Ovary (tissue), 9 donors: ENCODE data around the gene MYH8. TPM values are rescaled to one million over a fixed set of nuclear protein-coding genes. Genes with fewer than 3 reads are reported as not detected.

Experiments used
- DNase-seq, 5 donors: peaks; one replicate each; pipeline ENCODE4 v3.0.0-alpha.2; 2019 to 2020
- H3K27ac ChIP-seq, 2 donors: fragments of 200-600 bp; one replicate each; pipeline versions ENCODE4 v1.5.1 to v1.8.0; 2019 to 2022
- H3K27me3 ChIP-seq: fragments of 200-600 bp; one replicate; pipeline ENCODE4 v1.8.0; 2022
- H3K36me3 ChIP-seq: fragments of 200-600 bp; sonication (generic); one replicate; pipeline ENCODE4 v1.5.1; 2019
- H3K4me1 ChIP-seq: one replicate; pipeline ENCODE4 v1.8.1; 2013; ENCODE audit warnings: mild to moderate bottlenecking, moderate library complexity; ENCODE audit not compliant: insufficient read depth
- H3K4me3 ChIP-seq: fragments of 200-600 bp; sonication (generic); one replicate; pipeline ENCODE4 v1.5.1; 2017
- H3K9me3 ChIP-seq, 2 donors: fragments of 200-600 bp in 1 of 2; sonication (generic) in 1 of 2; one replicate each; pipeline versions ENCODE4 v1.5.1 to v1.8.1; 2013 to 2019; ENCODE audit warnings: mild to moderate bottlenecking in 1 of 2, moderate library complexity in 1 of 2
- EP300 ChIP-seq: sonication (generic); formaldehyde crosslinking; IDR thresholded peaks from one replicate; pipeline ENCODE4 v1.6.1; 2017; ENCODE audit warnings: antibody characterized with exemption
- POLR2A ChIP-seq: fragments of 450-650 bp; IDR thresholded peaks from one replicate; pipeline ENCODE4 v1.6.1; 2017; ENCODE audit warnings: antibody characterized with exemption, mild to moderate bottlenecking, moderate library complexity
- WGBS, 3 donors: extraction: QIAGEN DNeasy Blood & Tissue Kit in 1 of 3; methylation state at CpG; one replicate each; pipeline versions ENCODE4 v1.1.5 to v1.1.7; 2013 to 2017; 5-methylcytosine and 5-hydroxymethylcytosine counted together
- intact Hi-C, 4 donors: fragments of 100-400 bp; cut with DNase I; formaldehyde crosslinking; loops; one replicate each; pipeline versions ENCODE4 v1.11.0 to v1.15.1; 2022 to 2023
- polyA plus RNA-seq, 2 donors: library from polyadenylated mRNA; stranded (reverse); fragments of 200-250 nt in 1 of 2; fragments of 350-450 nt in 1 of 2; fragmentation: Illumina TruSeq in 1 of 2; extraction: RNeasy Lipid Tissue Mini Kit (QIAGEN cat#74804) in 1 of 2; gene quantifications; one replicate each; pipeline ENCODE4 v1.2.3, GENCODE V29; 2013 to 2014
- total RNA-seq, 7 donors: library from RNA; depleted of rRNA in 2 of 7; stranded (reverse); fragments of >200 nt in 2 of 7; fragmentation: NEBNext Ultra II Directional in 3 of 7; extraction: Animal tissue kit (Norgen Biotek cat#: 25700) in 3 of 7; gene quantifications; one replicate each; pipeline versions ENCODE4 v1.1.0 to v1.2.4, GENCODE V29; 2016 to 2023
- TF ChIP-seq, protein P1 (sequence below), 3 donors: fragments of 450-650 bp in 2 of 3; fragments of 200-600 bp in 1 of 3; IDR thresholded peaks; one replicate each; pipeline versions ENCODE4 v1.5.1 to v1.8.0; 2016 to 2022; ENCODE audit warnings: antibody characterized with exemption in 3 of 3, mild to moderate bottlenecking in 1 of 3
- donor health status: DM: no; HTN: no; CAD: no; lungs with moderate emphysema.
- donor health status: DM: no; HTN: no; CAD: no.
- donor health status: Bipolar disorder and iron deficiency.
- donor health status: DM: yes; HTN: yes; CAD: no.
- donor health status: DM: no; HTN: no; CAD: no.
- donor health status: DM: yes; HTN: yes; CAD: no.

MYH8 gene
- total and polyA plus RNA-seq, 9 donors = not detected

DNA sequence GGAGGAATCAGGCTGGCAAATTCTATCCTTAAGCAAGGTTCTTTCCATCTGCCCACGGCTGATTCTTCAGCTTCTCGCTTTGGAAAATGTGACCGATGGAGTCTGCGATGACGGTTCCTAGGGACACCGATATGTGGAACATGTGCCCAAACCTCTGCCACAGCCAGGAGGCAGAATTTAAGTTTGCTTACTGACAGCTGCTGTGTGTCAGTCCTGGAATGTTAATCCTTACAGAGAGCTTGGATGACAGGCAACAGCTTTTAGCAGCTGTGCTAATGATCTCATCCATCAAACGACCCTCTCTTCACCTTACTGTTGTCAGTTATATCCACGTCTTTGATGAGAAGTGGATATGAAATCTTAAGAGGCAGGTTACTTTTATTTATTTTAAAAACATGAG lies 37.6 kb downstream of the MYH8 start:
- intact Hi-C loops = no loop called here

DNA sequence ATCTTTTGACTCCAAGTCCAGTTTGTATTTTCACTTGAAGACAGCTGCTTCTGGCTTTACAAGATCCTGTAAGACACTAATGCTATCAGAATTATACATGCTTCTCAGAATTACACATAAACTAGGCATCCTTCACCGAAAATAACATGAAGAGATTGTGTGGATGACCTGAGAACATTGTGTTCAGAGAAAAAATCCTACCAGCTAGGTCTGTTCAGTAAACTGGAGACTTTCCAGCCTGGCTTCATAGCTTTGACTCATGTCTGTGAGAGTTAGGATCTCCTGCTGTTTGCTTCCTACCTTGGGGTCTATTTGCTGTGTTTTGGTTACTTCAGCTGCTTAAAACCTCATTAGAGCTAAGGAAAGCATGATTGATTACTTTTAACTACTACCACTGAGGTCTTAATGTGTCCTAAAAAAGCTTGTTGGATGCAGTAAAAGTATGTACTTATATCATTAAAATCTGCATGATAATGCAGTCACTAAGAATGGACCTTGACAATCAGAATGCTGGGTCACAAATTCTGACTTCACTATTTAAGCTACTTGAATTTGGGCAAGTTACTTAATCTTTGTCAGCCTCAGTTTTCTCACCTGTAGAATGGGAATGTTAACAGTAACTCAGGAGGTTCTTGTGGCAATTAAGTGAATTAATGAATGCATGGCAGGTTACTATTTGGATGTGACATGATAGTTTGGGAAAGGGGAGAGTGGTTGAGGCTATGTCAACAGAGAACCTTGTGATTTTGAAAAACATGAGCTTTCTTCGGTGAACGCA lies 40.9 kb downstream of the MYH8 start:
- intact Hi-C loops = no loop called here
- no peak for TF ChIP-seq POLR2A
- TF ChIP-seq, protein P1, sequence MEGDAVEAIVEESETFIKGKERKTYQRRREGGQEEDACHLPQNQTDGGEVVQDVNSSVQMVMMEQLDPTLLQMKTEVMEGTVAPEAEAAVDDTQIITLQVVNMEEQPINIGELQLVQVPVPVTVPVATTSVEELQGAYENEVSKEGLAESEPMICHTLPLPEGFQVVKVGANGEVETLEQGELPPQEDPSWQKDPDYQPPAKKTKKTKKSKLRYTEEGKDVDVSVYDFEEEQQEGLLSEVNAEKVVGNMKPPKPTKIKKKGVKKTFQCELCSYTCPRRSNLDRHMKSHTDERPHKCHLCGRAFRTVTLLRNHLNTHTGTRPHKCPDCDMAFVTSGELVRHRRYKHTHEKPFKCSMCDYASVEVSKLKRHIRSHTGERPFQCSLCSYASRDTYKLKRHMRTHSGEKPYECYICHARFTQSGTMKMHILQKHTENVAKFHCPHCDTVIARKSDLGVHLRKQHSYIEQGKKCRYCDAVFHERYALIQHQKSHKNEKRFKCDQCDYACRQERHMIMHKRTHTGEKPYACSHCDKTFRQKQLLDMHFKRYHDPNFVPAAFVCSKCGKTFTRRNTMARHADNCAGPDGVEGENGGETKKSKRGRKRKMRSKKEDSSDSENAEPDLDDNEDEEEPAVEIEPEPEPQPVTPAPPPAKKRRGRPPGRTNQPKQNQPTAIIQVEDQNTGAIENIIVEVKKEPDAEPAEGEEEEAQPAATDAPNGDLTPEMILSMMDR (IDR thresholded peaks at IDR 0.05) = no peak
- no peak for TF ChIP-seq EP300
- H3K4me3 ChIP-seq = no peak overlapping the region
- 58 to 64% (median 63%) methylated on average over 3 of the region's 3 CpGs for WGBS, 3 donors
- no peak overlapping the region for H3K27ac ChIP-seq
- no peak for DNase-seq
- no peaks in the 10 kb centered on the region for H3K4me1 ChIP-seq
- H3K36me3 ChIP-seq = no peaks in the 10 kb centered on the region
- no peaks in the 10 kb centered on the region for H3K27me3 ChIP-seq
- no peaks in the 10 kb centered on the region for H3K9me3 ChIP-seq

More for the DNA sequence above, 37.6 kb downstream of the MYH8 start:
- WGBS, 3 donors = 35 to 54% (median 35%) methylated on average over 8 of the region's 8 CpGs
- Histone ChIP-seq H3K4me3 (no peak overlapping the region), H3K36me3 (no peaks in the 10 kb centered on the region), H3K4me1 (no peaks in the 10 kb centered on the region), H3K27me3 (no peaks in the 10 kb centered on the region), H3K27ac (no peak overlapping the region), H3K9me3 (no peaks in the 10 kb centered on the region)
- TF ChIP-seq, protein P1 (IDR thresholded peaks at IDR 0.05) = no peak
- TF ChIP-seq EP300 = no peak
- no peak for TF ChIP-seq POLR2A
- DNase-seq = no peak

DNA sequence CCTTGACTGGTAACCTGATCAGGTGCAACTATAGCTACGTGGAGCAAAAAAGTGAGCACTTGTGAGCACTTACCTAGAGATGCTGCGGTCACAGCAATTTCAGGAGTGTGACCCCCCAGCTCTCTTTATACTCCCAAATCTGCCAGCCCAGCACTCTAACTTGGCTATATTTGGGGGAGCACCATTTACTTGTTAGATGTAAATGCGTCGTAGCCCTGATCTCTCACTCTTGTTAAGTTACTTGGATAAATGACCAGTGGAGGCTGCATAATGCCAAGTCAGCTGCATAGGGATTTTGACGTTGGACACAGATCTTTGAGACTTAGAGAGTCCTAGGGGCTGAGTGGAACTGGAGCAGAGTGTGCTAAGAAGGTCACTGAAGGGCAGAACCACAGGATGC lies 48.8 kb downstream of the MYH8 start, which contains the start of gene MYH13:
MYH13 (minus strand) TSS at position 101 of the 400 bp plus-strand sequence. CDS start 8,476 bp downstream, outside the sequence.
- H3K4me3 ChIP-seq = no peak within 1 kb of the TSS
- intact Hi-C loops = no loop called here
- no peaks in the 10 kb centered on the region for H3K4me1 ChIP-seq
- no peaks in the 10 kb centered on the region for H3K27me3 ChIP-seq
- no peaks in the 10 kb centered on the region for H3K36me3 ChIP-seq
- no peaks in the 10 kb centered on the region for H3K9me3 ChIP-seq
- no peak within 1 kb of the TSS for H3K27ac ChIP-seq
- WGBS, 3 donors = 80 to 84% (median 81%) methylated on average over 5 of the region's 5 CpGs
- TF ChIP-seq EP300 = no peak
- TF ChIP-seq, protein P1 (IDR thresholded peaks at IDR 0.05) = no peak
- TF ChIP-seq POLR2A = no peak
- no peak for DNase-seq

DNA sequence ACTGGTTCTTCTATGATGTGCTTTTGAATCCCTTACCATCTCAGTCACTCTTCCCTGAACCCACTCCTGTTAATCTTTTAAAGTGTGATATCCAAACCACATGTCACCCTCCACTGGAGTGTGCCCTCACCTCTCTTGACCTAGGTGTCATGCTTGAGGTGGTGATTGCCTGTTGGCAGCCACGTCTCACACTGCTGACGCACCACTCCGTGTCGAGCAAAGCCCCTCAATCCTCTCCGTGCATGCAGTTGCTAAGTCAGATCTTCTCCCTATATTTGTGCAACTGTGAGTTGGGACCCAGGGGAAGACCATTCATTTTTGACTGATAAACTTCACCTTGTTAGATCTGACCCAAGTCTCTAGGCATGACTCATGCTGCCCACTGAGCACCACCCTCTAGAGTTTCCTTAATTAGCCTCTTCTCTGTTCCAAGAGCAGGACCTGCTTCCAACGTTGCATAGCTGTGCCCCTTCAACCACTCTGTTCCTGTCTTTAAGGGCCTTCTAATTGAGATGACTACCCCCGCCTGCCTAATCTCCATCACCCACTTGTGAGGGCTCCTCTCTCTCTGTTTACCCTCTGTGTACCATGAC lies 51.6 kb downstream of the MYH8 start:
- 84 to 88% (median 85%) methylated on average over 7 of the region's 7 CpGs for WGBS, 3 donors

DNA sequence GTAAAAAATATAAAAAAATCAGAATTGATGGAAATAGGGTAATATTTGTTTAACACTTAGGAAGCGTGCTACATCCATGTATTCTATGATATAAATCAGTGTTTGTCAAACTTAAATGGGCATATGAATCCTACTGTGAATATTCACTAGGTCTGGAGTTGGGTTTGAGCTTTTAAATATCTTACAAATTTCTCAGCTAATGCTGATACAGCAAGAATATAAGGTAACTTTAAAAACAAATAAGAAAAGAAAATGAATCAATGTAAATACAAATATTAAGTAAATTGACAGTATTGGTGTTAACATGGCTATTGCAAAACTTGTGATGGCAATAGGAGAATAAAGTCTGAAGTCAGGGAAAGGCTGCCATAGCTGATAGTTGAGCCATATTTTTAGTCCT lies 52.5 kb downstream of the MYH8 start:
- Histone ChIP-seq H3K4me3 (no peak overlapping the region), H3K36me3 (no peaks in the 10 kb centered on the region), H3K9me3 (no peaks in the 10 kb centered on the region), H3K27me3 (no peaks in the 10 kb centered on the region), H3K4me1 (no peaks in the 10 kb centered on the region), H3K27ac (no peak overlapping the region)
- intact Hi-C loops = no loop called here
- DNase-seq = no peak
- WGBS, 3 donors = 83 to 91% (median 90%) methylated on average over 1 of the region's 1 CpG
- TF ChIP-seq, protein P1 (IDR thresholded peaks at IDR 0.05) = no peak
- TF ChIP-seq POLR2A (no peak), EP300 (no peak)

More for the DNA sequence above, 51.6 kb downstream of the MYH8 start:
- no peak for TF ChIP-seq POLR2A
- Histone ChIP-seq H3K4me1 (no peaks in the 10 kb centered on the region), H3K27me3 (no peaks in the 10 kb centered on the region), H3K27ac (no peak overlapping the region), H3K4me3 (no peak overlapping the region), H3K36me3 (no peaks in the 10 kb centered on the region), H3K9me3 (no peaks in the 10 kb centered on the region)
- DNase-seq = no peak
- intact Hi-C loops = no loop called here
